Fibroblast of skin of scalp (primary cell): ENCODE results near the gene RPS26.
"Not testable (repeated sequence)": the region's sequence is repeated elsewhere in the genome, so short reads cannot be mapped to it uniquely, and the experiment has no call there.

Experiments used
- DNase-seq: peaks from one replicate; pipeline ENCODE4 v3.0.0-alpha.2; 2013

RPS26 gene

GRCh38 chr12:56021889-56022497 is 19.7 kb upstream of the RPS26 start:
- DNase-seq = no peak

- DNase-seq = no peak
Measured at GRCh38 chr12:56028511-56029165, 13.1 kb upstream of the RPS26 start.

DNA sequence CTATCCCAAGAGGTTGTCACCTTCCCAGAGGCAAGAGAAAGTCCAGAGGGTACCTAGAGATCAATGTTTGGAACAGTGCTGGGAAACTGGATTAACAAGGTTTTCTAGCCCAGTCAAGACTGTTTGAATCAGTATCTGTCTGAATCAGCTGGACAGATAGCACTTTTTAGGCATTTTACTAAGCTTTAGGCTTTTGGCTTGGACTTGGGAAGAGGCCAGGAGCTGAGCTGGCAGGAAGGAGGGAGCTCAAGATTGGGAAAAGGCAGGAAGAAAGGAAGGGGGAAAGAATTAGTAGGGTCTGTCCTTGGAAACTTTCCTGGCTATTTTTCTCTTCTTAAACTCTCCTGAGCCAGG is 12.6 kb upstream of the RPS26 start:
- peak; percentile 41 for DNase-seq

- peak; percentile 67 for DNase-seq
Measured at GRCh38 chr12:56029666-56030293, 11.9 kb upstream of the RPS26 start.

- no peak for DNase-seq
Measured at GRCh38 chr12:56031987-56032386, 9.7 kb upstream of the RPS26 start.

- DNase-seq = no peak
Measured at GRCh38 chr12:56034586-56035332, 7.0 kb upstream of the RPS26 start.

DNA sequence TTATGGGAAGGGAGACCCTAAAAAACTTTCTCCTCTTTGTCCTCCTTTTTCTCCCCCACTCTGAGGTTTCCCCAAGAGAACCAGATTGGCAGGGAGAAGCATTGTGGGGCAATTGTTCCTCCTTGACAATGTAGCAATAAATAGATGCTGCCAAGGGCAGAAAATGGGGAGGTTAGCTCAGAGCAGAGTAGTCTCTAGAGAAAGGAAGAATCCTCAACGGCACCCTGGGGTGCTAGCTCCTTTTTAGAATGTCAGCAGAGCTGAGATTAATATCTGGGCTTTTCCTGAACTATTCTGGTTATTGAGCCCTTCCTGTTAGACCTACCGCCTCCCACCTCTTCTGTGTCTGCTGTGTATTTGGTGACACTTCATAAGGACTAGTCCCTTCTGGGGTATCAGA is 4.6 kb upstream of the RPS26 start:
- DNase-seq = no peak

DNA sequence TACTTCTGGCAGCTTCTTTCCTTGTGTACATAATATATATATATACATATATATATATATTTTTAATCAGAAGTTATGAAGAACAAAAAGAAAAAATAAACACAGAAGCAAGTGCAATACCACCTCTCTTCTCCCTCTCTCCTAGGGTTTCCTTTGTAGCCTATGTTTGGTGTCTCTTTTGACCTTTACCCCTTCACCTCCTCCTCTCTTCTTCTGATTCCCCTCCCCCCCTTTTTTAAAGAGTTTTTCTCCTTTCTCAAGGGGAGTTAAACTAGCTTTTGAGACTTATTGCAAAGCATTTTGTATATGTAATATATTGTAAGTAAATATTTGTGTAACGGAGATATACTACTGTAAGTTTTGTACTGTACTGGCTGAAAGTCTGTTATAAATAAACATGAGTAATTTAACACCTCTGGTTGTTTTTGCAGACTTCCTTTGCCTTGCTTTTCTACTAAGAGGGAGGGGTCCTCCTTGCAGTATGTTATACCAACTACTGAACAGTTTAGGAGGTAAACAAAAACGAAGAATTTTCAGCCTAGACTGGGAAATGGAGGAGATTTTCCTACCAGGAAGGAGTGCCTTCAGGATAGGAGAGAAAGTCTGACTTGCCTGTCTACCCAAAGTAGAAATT is 3.6 kb upstream of the RPS26 start:
- DNase-seq = no peak

DNA sequence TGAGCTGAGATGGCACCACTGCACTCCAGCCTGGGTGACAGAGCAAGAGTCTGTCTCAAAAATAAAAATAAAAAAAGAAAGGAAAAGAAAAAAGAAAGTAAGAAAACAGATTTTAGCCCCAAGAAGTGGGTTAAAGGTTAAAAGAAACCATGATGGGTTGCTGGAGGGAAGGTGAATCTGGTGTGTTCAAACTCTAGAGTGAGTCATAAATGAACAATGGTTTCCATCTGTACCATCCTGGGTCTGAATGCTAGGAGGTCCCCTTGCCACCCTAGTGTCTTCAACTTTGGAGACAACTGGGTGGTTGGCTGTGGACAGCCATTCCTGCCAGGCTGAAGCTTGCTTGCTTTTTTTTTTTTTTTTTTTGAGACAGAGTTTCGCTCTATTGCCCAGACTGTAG is 1.6 kb upstream of the RPS26 start:
- no peak for DNase-seq

DNA sequence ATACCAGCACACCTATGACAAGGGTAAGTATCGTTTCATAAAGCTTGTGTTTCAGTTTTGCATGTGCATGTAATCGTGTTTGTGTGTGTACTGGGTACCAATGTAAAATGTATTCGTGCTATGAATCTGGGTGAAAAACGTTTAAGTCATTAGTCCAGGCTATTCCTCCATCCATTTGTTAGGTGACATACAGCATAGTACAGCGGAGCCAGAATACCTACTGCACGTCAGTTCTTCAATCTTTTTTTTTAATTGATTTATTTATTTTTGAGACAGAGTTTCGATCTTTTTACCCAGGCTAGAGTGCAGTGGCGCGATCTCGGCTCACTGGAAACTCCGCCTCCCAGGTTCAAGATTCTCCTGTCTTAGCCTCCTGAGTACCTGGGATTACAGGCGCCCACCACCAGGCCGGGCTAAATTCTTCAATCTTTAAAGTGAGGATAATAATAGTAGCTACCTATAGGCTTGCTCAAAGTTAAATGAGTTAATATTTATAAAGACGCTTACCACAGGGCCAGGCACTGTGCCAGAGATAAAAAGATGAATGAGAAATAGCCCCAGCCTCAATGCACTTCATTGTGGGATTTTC is 661 bp upstream of the RPS26 start:
- no peak for DNase-seq

GRCh38 chr12:56042430-56042813 is 704 bp downstream of the RPS26 start:
- DNase-seq = not testable (repeated sequence)

DNA sequence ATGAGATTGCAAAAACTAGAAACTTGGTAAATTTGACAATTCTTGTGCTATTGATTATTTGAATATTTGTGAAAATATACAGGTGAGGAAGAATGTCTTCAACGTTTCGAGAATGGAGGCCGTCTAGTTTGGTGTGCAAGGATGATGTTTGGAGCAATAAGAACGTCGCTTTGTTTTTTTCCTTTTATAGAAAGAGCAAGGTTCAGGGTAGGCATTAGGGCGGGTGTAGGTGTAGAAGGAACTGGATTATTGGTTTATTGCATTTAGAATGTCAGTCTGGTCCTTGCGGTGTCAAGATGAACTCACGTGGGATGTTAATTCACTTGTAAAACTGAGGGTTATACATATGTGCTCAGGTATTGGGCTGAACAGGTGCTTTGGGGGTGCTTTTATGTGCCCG is 1.1 kb downstream of the RPS26 start:
- no peak for DNase-seq

DNA sequence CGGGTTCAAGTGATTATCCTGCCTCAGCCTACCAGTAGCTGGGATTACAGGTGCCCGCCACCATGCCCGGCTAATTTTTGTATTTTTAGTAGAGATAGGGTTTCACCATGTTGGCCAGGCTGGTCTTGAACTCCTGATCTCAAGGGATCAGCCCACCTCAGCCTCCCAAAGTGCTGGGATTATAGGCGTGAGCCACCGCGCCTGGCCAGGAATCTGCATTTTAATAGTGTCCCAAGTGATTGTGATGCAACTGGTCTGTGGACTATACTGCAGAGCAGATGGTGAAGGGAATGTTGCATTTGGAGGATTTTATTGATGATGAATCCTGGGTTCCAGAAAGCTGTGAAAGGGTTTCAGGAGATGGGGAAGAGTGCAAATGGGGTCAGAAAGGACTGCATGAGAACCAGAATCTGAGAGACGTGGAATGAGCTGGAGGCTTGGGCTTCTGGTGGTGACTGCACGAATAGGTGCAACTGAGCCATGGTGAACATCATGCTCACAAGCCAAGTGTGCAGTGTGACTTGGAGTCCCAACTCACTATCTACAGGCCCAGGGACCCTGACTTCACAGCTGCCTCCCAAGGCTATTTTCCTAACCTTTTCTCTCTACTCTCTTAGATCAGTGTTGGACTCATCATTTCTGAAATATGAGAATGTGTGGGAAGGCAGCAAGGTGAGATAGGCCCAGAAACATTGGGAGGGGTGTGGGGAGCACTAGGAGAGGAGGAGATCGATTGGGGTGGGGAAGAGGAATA is 4.5 kb downstream of the RPS26 start:
- no peak for DNase-seq

- no peak for DNase-seq
Measured at GRCh38 chr12:56053407-56053893, 11.7 kb downstream of the RPS26 start.

DNA sequence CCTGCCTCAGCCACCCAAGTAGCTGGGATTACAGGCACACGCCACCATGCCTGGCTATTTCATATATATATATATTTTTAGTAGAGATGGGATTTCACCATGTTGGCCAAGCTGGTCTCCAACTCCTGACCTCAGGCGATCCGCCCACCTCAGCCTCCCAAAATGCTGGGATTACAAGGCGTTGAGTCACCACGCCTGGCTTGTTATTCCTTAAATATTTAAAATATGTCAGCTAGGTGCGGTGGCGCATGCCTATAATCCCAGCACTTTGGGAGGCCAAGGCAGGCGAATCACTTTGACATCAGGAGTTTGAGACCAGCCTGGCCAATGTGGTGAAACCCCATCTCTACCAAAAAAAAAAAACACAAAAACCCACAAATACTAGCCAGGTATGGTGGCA is 18.2 kb downstream of the RPS26 start:
- DNase-seq = peak; percentile 72

- no peak for DNase-seq
Measured at GRCh38 chr12:56061982-56062381, 20.3 kb downstream of the RPS26 start.

- peak; percentile 27 for DNase-seq
Measured at GRCh38 chr12:56062996-56063395, 21.3 kb downstream of the RPS26 start.

- DNase-seq = peak; percentile 62
Measured at GRCh38 chr12:56071648-56072047, 29.9 kb downstream of the RPS26 start.

- no peak for DNase-seq
Measured at GRCh38 chr12:56074396-56074795, 32.7 kb downstream of the RPS26 start.

DNA sequence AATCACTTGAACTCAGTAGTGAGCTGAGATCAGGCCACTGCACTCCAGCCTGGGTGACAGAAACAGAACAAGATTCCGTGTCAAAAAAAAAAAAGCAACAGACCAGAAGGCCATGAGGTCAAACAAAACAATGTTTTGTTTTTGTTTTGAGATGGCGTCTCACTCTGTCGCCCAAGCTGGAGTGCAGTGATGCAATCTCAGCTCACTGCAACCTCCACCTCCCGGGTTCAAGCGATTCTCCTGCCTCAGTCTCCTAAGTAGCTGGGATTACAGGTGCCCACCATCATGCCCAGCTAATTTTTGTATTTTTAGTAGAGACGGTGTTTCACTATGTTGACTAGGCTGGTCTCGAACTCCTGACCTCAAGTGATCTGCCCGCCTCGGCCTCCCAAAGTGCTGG is 36.2 kb downstream of the RPS26 start:
- DNase-seq = not testable (repeated sequence)

DNA sequence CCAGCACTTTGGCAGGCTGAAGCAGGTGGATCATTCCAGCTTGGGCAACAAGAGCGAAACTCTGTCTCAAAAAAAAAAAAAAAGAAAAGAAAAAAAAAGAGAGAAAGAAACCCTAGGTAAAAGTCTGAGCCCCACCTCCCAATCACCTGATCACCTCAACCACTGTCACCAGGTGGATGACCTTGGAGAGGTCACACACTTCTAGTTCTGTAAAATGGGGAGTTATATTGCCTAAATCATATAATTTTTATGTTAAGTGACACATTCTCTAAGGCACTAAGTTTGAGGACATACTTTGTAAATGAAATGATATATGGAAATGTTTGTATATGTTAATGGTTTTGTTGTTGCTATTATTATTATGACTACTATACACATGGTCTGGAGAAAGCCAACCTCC is 36.7 kb downstream of the RPS26 start:
- DNase-seq = no peak
